Thyroid gland (tissue), 4 donors: ENCODE results near the gene IFI27L1.

Experiments used
- CTCF ChIP-seq, 6 experiments: fragments of 200-600 bp in 3 of 6; fragments of 450-650 bp in 3 of 6; sonication (generic) in 3 of 6; IDR thresholded peaks; one replicate each; pipeline ENCODE4 v1.5.1; 2016 to 2019; ENCODE audit warnings: antibody characterized with exemption in 6 of 6, mild to moderate bottlenecking in 2 of 6, inconsistent platforms in 1 of 6, moderate library complexity in 1 of 6
- POLR2A ChIP-seq, 2 donors: fragments of 450-650 bp; IDR thresholded peaks; one replicate each; pipeline ENCODE4 v1.6.1; 2017; ENCODE audit warnings: antibody characterized with exemption in 2 of 2, mild to moderate bottlenecking in 2 of 2, moderate library complexity in 1 of 2

- TF ChIP-seq CTCF (IDR thresholded peaks at IDR 0.05): no peak
- no peak for TF ChIP-seq POLR2A (IDR thresholded peaks at IDR 0.05)
Measured at GRCh38 chr14:94101748-94102147, 20.6 kb downstream of the IFI27L1 start.
